Measurements from ENCODE around the gene CHRNA10. TPM values are rescaled to one million over a fixed set of nuclear protein-coding genes. Genes with fewer than 3 reads are reported as not detected.

The CHRNA10 gene
- total RNA-seq, 1 experiment from 2014 or later, result 0.36 TPM

GRCh38 chr11:3665336-3666022, 5.7 kb downstream of the CHRNA10 start:
- Histone ChIP-seq H3F3A (ENCODE audit: low read length, unreplicated experiment) (no peaks in the 10 kb centered on the region), H3K9me2 (replicated peaks; ENCODE audit: low read length) (no peaks in the 10 kb centered on the region), H3K79me2 (ENCODE audit: low read length) (no peaks in the 10 kb centered on the region), H3K36me3 (ENCODE audit: low read depth, low read length) (no peaks in the 10 kb centered on the region), H3K9ac (ENCODE audit: low read length) (no peak overlapping the region), H3K4me1 (ENCODE audit: insufficient read depth, low read length) (no peaks in the 10 kb centered on the region), H3K27me3 (ENCODE audit: low read length) (no peaks in the 10 kb centered on the region), H3K4me2 (ENCODE audit: low read length) (no peak overlapping the region), H3K4me3 (ENCODE audit: low read length) (no peak overlapping the region), H3K27ac (ENCODE audit: low read length) (no peak overlapping the region), H3K9me3 (ENCODE audit: low read length) (no peaks in the 10 kb centered on the region), H4K20me1 (ENCODE audit: low read length) (no peaks in the 10 kb centered on the region), H2AFZ (ENCODE audit: low read length) (no peak overlapping the region)
- no peak for DNase-seq
- POLR2A ChIA-PET (ENCODE audit: unreplicated experiment), result no interaction called here
- intact Hi-C loops (cut with micrococcal nuclease), result no loop called here
- no peak for ATAC-seq
- TF ChIP-seq EZH2phosphoT487 (IDR thresholded peaks at IDR 0.05; ENCODE audit: borderline replicate concordance, low read length) (no peak), EZH2 (IDR thresholded peaks at IDR 0.05; ENCODE audit: low read length, unreplicated experiment) (no peak), CTCF (conservative IDR thresholded peaks at IDR 0.05; ENCODE audit: low read depth, low read length) (no peak)
- CTCF ChIA-PET, result no interaction called here
- BruUV-seq (replicated peaks), result no TSS peak

DNA sequence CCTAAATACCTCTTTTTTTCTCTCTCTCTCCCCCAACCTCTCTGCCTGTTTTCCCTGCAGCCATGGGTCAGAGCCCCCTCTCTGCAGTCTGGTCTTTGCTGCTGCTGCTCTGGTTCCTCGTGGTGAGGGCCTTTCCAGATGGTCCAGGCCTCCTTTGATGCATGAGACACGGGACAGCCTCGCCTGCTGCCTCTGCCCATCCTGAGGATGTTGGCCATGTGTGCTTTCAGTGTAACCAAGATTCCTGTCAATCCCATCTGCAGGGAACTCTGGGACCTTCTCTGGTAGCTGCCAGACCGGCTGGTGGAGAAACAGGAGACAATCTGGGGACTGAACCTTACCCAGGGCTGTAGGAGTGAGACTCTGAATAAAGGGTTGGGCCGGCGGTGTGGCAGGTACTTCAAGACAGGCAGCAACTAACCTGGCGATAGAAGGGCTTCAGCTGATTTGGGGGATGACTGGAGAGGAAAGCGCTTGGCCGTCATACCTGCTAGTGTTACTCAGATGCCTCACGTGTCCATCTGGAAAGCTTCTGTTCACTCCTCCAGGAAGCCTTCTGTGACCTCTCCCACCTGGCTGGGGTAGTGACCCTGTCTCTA, 7.1 kb downstream of the CHRNA10 start:
- no peak for ATAC-seq
- H3K9me2 ChIP-seq (replicated peaks; ENCODE audit: low read length), result no peaks in the 10 kb centered on the region
- no peak overlapping the region for H3K4me3 ChIP-seq (ENCODE audit: low read length)
- TF ChIP-seq EZH2 (IDR thresholded peaks at IDR 0.05; ENCODE audit: low read length, unreplicated experiment) (no peak), EZH2phosphoT487 (IDR thresholded peaks at IDR 0.05; ENCODE audit: borderline replicate concordance, low read length) (no peak), CTCF (conservative IDR thresholded peaks at IDR 0.05; ENCODE audit: low read depth, low read length) (no peak)
- H3K36me3 ChIP-seq (ENCODE audit: low read depth, low read length), result no peaks in the 10 kb centered on the region
- CTCF ChIA-PET, result no interaction called here
- no peaks in the 10 kb centered on the region for H3K27me3 ChIP-seq (ENCODE audit: low read length)
- no peak overlapping the region for H3K27ac ChIP-seq (ENCODE audit: low read length)
- POLR2A ChIA-PET (ENCODE audit: unreplicated experiment), result no interaction called here
- H4K20me1 ChIP-seq (ENCODE audit: low read length), result no peaks in the 10 kb centered on the region
- no peak overlapping the region for H2AFZ ChIP-seq (ENCODE audit: low read length)
- no peaks in the 10 kb centered on the region for H3K9me3 ChIP-seq (ENCODE audit: low read length)
- H3K4me2 ChIP-seq (ENCODE audit: low read length), result no peak overlapping the region
- no peaks in the 10 kb centered on the region for H3F3A ChIP-seq (ENCODE audit: low read length, unreplicated experiment)
- no peak for DNase-seq
- no peaks in the 10 kb centered on the region for H3K4me1 ChIP-seq (ENCODE audit: insufficient read depth, low read length)
- no peaks in the 10 kb centered on the region for H3K79me2 ChIP-seq (ENCODE audit: low read length)
- no TSS peak for BruUV-seq (replicated peaks)
- no peak overlapping the region for H3K9ac ChIP-seq (ENCODE audit: low read length)
- intact Hi-C loops (cut with micrococcal nuclease), result no loop called here

DNA sequence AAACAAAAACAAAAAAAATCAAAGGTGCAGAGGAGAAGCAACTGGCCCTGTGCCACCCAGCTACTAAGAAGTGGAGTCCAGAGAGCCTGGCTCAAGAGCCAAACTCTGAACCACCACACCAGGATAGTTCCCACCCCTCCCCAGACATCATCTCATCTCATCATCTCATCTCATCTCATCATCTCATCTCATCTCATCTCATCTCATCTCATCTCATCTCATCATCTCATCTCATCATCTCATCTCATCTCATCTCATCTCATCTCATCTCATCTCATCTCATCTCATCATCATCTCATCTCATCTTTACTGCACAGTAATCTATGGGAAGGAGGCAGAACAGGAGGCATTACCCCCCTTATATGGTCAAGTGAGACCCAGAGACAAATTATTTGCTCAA, 8.3 kb downstream of the CHRNA10 start:
- ATAC-seq (no peak), DNase-seq (no peak)
- intact Hi-C loops (cut with micrococcal nuclease), result no loop called here
- H3K27me3 ChIP-seq (ENCODE audit: low read length), result no peaks in the 10 kb centered on the region
- H3K36me3 ChIP-seq (ENCODE audit: low read depth, low read length), result no peaks in the 10 kb centered on the region
- H3K9ac ChIP-seq (ENCODE audit: low read length), result no peak overlapping the region
- H3K4me2 ChIP-seq (ENCODE audit: low read length), result no peak overlapping the region
- H3F3A ChIP-seq (ENCODE audit: low read length, unreplicated experiment), result no peaks in the 10 kb centered on the region
- H3K27ac ChIP-seq (ENCODE audit: low read length), result no peak overlapping the region
- no peaks in the 10 kb centered on the region for H3K9me3 ChIP-seq (ENCODE audit: low read length)
- H3K4me3 ChIP-seq (ENCODE audit: low read length), result no peak overlapping the region
- TF ChIP-seq EZH2phosphoT487 (IDR thresholded peaks at IDR 0.05; ENCODE audit: borderline replicate concordance, low read length) (no peak), CTCF (conservative IDR thresholded peaks at IDR 0.05; ENCODE audit: low read depth, low read length) (no peak), EZH2 (IDR thresholded peaks at IDR 0.05; ENCODE audit: low read length, unreplicated experiment) (no peak)
- H4K20me1 ChIP-seq (ENCODE audit: low read length), result no peaks in the 10 kb centered on the region
- H3K79me2 ChIP-seq (ENCODE audit: low read length), result no peaks in the 10 kb centered on the region
- ChIA-PET POLR2A (ENCODE audit: unreplicated experiment) (no interaction called here), CTCF (no interaction called here)
- no TSS peak for BruUV-seq (replicated peaks)
- no peaks in the 10 kb centered on the region for H3K9me2 ChIP-seq (replicated peaks; ENCODE audit: low read length)
- H2AFZ ChIP-seq (ENCODE audit: low read length), result no peak overlapping the region
- no peaks in the 10 kb centered on the region for H3K4me1 ChIP-seq (ENCODE audit: insufficient read depth, low read length)

Data from PC-3 (cell line).